ENCODE data around the gene NDUFB6.

- TF ChIP-seq, protein P1, sequence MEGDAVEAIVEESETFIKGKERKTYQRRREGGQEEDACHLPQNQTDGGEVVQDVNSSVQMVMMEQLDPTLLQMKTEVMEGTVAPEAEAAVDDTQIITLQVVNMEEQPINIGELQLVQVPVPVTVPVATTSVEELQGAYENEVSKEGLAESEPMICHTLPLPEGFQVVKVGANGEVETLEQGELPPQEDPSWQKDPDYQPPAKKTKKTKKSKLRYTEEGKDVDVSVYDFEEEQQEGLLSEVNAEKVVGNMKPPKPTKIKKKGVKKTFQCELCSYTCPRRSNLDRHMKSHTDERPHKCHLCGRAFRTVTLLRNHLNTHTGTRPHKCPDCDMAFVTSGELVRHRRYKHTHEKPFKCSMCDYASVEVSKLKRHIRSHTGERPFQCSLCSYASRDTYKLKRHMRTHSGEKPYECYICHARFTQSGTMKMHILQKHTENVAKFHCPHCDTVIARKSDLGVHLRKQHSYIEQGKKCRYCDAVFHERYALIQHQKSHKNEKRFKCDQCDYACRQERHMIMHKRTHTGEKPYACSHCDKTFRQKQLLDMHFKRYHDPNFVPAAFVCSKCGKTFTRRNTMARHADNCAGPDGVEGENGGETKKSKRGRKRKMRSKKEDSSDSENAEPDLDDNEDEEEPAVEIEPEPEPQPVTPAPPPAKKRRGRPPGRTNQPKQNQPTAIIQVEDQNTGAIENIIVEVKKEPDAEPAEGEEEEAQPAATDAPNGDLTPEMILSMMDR (conservative IDR thresholded peaks at IDR 0.05; ENCODE audit: low read length) = no peak
- TF ChIP-seq EZH2phosphoT487 (IDR thresholded peaks at IDR 0.05; ENCODE audit: borderline replicate concordance) = no peak
Measured at GRCh38 chr9:32533336-32533735, 39.6 kb downstream of the NDUFB6 start.
